Measurements from ENCODE around the gene TACR2. TPM values are rescaled to one million over a fixed set of nuclear protein-coding genes. Genes with fewer than 3 reads are reported as not detected.

Gene TACR2
- total and polyA plus RNA-seq, 5 donors from 2014 or later = 0.13 to 0.14 TPM; not detected in 3

- no peak for DNase-seq
- no peak overlapping the region for H3K4me3 ChIP-seq (ENCODE audit: low read depth, low read length)
- Mint-ChIP-seq H3K4me3 (no peak overlapping the region), H3K36me3 (peaks cover 9% of the 10 kb centered on the region), H3K27ac (peak overlapping the region in 2 of 3 donors; percentile 35 to 36), H3K4me1 (peaks cover 0 to 13% (median 6%) of the 10 kb centered on the region in 4 donors), H3K9me3 (no peaks in the 10 kb centered on the region), H3K27me3 (no peaks in the 10 kb centered on the region)
- H3K27ac ChIP-seq (ENCODE audit: insufficient read depth, low read length, poor library complexity, severe bottlenecking) = no peak overlapping the region
- H3K36me3 ChIP-seq (ENCODE audit: control insufficient read depth, insufficient read depth, low read length) = no peaks in the 10 kb centered on the region
- ATAC-seq (ENCODE audit: low read depth in 2 of 2) = no peak
- no peaks in the 10 kb centered on the region for H3K27me3 ChIP-seq (ENCODE audit: control insufficient read depth, insufficient read depth, low read length)
- no peaks in the 10 kb centered on the region for H3K9me3 ChIP-seq (ENCODE audit: control insufficient read depth in 2 of 2, low read length in 2 of 2)
- no peaks in the 10 kb centered on the region for H3K4me1 ChIP-seq (ENCODE audit: control insufficient read depth, insufficient read depth, low read length, poor library complexity, severe bottlenecking)
These were observed 44.0 kb upstream of the TACR2 start for GRCh38 chr10:69460576-69461242.

GRCh38 chr10:69459893-69460575, 43.3 kb upstream of the TACR2 start:
- H3K4me3 Mint-ChIP-seq = no peak overlapping the region
- Histone ChIP-seq H3K27me3 (ENCODE audit: control insufficient read depth, insufficient read depth, low read length) (no peaks in the 10 kb centered on the region), H3K36me3 (ENCODE audit: control insufficient read depth, insufficient read depth, low read length) (no peaks in the 10 kb centered on the region), H3K9me3 (ENCODE audit: control insufficient read depth in 2 of 2, low read length in 2 of 2) (no peaks in the 10 kb centered on the region), H3K4me3 (ENCODE audit: low read depth, low read length) (no peak overlapping the region), H3K27ac (ENCODE audit: insufficient read depth, low read length, poor library complexity, severe bottlenecking) (no peak overlapping the region), H3K4me1 (ENCODE audit: control insufficient read depth, insufficient read depth, low read length, poor library complexity, severe bottlenecking) (no peaks in the 10 kb centered on the region)
- peaks cover 9% of the 10 kb centered on the region for H3K36me3 Mint-ChIP-seq
- DNase-seq (no peak), ATAC-seq (ENCODE audit: low read depth in 2 of 2) (no peak)
- no peaks in the 10 kb centered on the region for H3K9me3 Mint-ChIP-seq
- no peaks in the 10 kb centered on the region for H3K27me3 Mint-ChIP-seq
- H3K27ac Mint-ChIP-seq = no peak overlapping the region
- peaks cover 0 to 7% (median 3%) of the 10 kb centered on the region in 4 donors for H3K4me1 Mint-ChIP-seq

GRCh38 chr10:69459101-69459790, 42.5 kb upstream of the TACR2 start:
- H3K27ac ChIP-seq (ENCODE audit: insufficient read depth, low read length, poor library complexity, severe bottlenecking) = no peak overlapping the region
- H3K9me3 ChIP-seq (ENCODE audit: control insufficient read depth in 2 of 2, low read length in 2 of 2) = no peaks in the 10 kb centered on the region
- peaks cover 9% of the 10 kb centered on the region for H3K36me3 Mint-ChIP-seq
- no peak for ATAC-seq (ENCODE audit: low read depth in 2 of 2)
- no peaks in the 10 kb centered on the region for H3K36me3 ChIP-seq (ENCODE audit: control insufficient read depth, insufficient read depth, low read length)
- no peaks in the 10 kb centered on the region for H3K9me3 Mint-ChIP-seq
- H3K4me3 ChIP-seq (ENCODE audit: low read depth, low read length) = no peak overlapping the region
- no peaks in the 10 kb centered on the region for H3K4me1 ChIP-seq (ENCODE audit: control insufficient read depth, insufficient read depth, low read length, poor library complexity, severe bottlenecking)
- H3K27me3 ChIP-seq (ENCODE audit: control insufficient read depth, insufficient read depth, low read length) = no peaks in the 10 kb centered on the region
- no peaks in the 10 kb centered on the region for H3K27me3 Mint-ChIP-seq
- DNase-seq = no peak
- H3K27ac Mint-ChIP-seq = no peak overlapping the region
- H3K4me1 Mint-ChIP-seq = peaks cover 0 to 7% (median 3%) of the 10 kb centered on the region in 4 donors
- H3K4me3 Mint-ChIP-seq = no peak overlapping the region

GRCh38 chr10:69458430-69459100, 41.8 kb upstream of the TACR2 start:
- no peaks in the 10 kb centered on the region for H3K36me3 ChIP-seq (ENCODE audit: control insufficient read depth, insufficient read depth, low read length)
- Mint-ChIP-seq H3K36me3 (peaks cover 9% of the 10 kb centered on the region), H3K4me1 (peaks cover 0 to 7% (median 3%) of the 10 kb centered on the region in 4 donors), H3K4me3 (no peak overlapping the region), H3K9me3 (no peaks in the 10 kb centered on the region), H3K27me3 (no peaks in the 10 kb centered on the region), H3K27ac (no peak overlapping the region)
- DNase-seq (no peak), ATAC-seq (ENCODE audit: low read depth in 2 of 2) (no peak)
- H3K27me3 ChIP-seq (ENCODE audit: control insufficient read depth, insufficient read depth, low read length) = no peaks in the 10 kb centered on the region
- no peaks in the 10 kb centered on the region for H3K9me3 ChIP-seq (ENCODE audit: control insufficient read depth in 2 of 2, low read length in 2 of 2)
- no peaks in the 10 kb centered on the region for H3K4me1 ChIP-seq (ENCODE audit: control insufficient read depth, insufficient read depth, low read length, poor library complexity, severe bottlenecking)
- H3K4me3 ChIP-seq (ENCODE audit: low read depth, low read length) = no peak overlapping the region
- H3K27ac ChIP-seq (ENCODE audit: insufficient read depth, low read length, poor library complexity, severe bottlenecking) = no peak overlapping the region

GRCh38 chr10:69457771-69458237, 41.1 kb upstream of the TACR2 start:
- peaks cover 0 to 7% (median 3%) of the 10 kb centered on the region in 4 donors for H3K4me1 Mint-ChIP-seq
- Histone ChIP-seq H3K4me1 (ENCODE audit: control insufficient read depth, insufficient read depth, low read length, poor library complexity, severe bottlenecking) (no peaks in the 10 kb centered on the region), H3K36me3 (ENCODE audit: control insufficient read depth, insufficient read depth, low read length) (no peaks in the 10 kb centered on the region), H3K9me3 (ENCODE audit: control insufficient read depth in 2 of 2, low read length in 2 of 2) (no peaks in the 10 kb centered on the region), H3K27me3 (ENCODE audit: control insufficient read depth, insufficient read depth, low read length) (no peaks in the 10 kb centered on the region), H3K4me3 (ENCODE audit: low read depth, low read length) (no peak overlapping the region), H3K27ac (ENCODE audit: insufficient read depth, low read length, poor library complexity, severe bottlenecking) (no peak overlapping the region)
- DNase-seq (no peak), ATAC-seq (ENCODE audit: low read depth in 2 of 2) (no peak)
- H3K36me3 Mint-ChIP-seq = peaks cover 9% of the 10 kb centered on the region
- H3K4me3 Mint-ChIP-seq = no peak overlapping the region
- H3K9me3 Mint-ChIP-seq = no peaks in the 10 kb centered on the region
- H3K27ac Mint-ChIP-seq = no peak overlapping the region
- peaks cover 3% of the 10 kb centered on the region for H3K27me3 Mint-ChIP-seq

- peaks cover 9% of the 10 kb centered on the region for H3K36me3 Mint-ChIP-seq
- H3K4me1 Mint-ChIP-seq = peaks cover 0 to 12% (median 5%) of the 10 kb centered on the region in 4 donors
- ATAC-seq (ENCODE audit: low read depth in 2 of 2) (no peak), DNase-seq (no peak)
- H3K36me3 ChIP-seq (ENCODE audit: control insufficient read depth, insufficient read depth, low read length) = no peaks in the 10 kb centered on the region
- H3K27ac Mint-ChIP-seq = no peak overlapping the region
- no peak overlapping the region for H3K27ac ChIP-seq (ENCODE audit: insufficient read depth, low read length, poor library complexity, severe bottlenecking)
- H3K9me3 Mint-ChIP-seq = no peaks in the 10 kb centered on the region
- H3K27me3 Mint-ChIP-seq = peaks cover 5% of the 10 kb centered on the region
- H3K4me1 ChIP-seq (ENCODE audit: control insufficient read depth, insufficient read depth, low read length, poor library complexity, severe bottlenecking) = peaks cover 2% of the 10 kb centered on the region
- H3K9me3 ChIP-seq (ENCODE audit: control insufficient read depth in 2 of 2, low read length in 2 of 2) = no peaks in the 10 kb centered on the region
- no peaks in the 10 kb centered on the region for H3K27me3 ChIP-seq (ENCODE audit: control insufficient read depth, insufficient read depth, low read length)
- H3K4me3 ChIP-seq (ENCODE audit: low read depth, low read length) = no peak overlapping the region
- no peak overlapping the region for H3K4me3 Mint-ChIP-seq
These were observed 40.4 kb upstream of the TACR2 start for GRCh38 chr10:69456880-69457693.

Data from CD4-positive, CD25-positive, alpha-beta regulatory T cell (primary cell).